Progenitor cell of endocrine pancreas (in vitro differentiated cells): ENCODE measurements around the gene HSD17B10. TPM values are rescaled to one million over a fixed set of nuclear protein-coding genes. Genes with fewer than 3 reads are reported as not detected.

Experiments used
- DNase-seq: peaks from one replicate; pipeline ENCODE4 v3.0.0; 2021; ENCODE audit warnings: low spot score; ENCODE audit not compliant: unreplicated experiment
- H3K27ac Mint-ChIP-seq: 2 replicates; pipeline ENCODE4 v1.8.0; 2021; ENCODE audit warnings: mild to moderate bottlenecking, moderate library complexity, mixed read lengths
- H3K27me3 Mint-ChIP-seq: 2 replicates; pipeline ENCODE4 v1.8.0; 2021; ENCODE audit warnings: mixed read lengths
- H3K36me3 Mint-ChIP-seq: 2 replicates; pipeline ENCODE4 v1.8.0; 2022; ENCODE audit warnings: mixed read lengths; ENCODE audit not compliant: insufficient read depth
- H3K4me1 Mint-ChIP-seq: 2 replicates; pipeline ENCODE4 v1.8.0; 2021; ENCODE audit warnings: low read depth, mixed read lengths
- H3K4me3 Mint-ChIP-seq: 2 replicates; pipeline ENCODE4 v1.8.0; 2021; ENCODE audit warnings: low read depth, mild to moderate bottlenecking, moderate library complexity, mixed read lengths
- H3K9me3 Mint-ChIP-seq: 2 replicates; pipeline ENCODE4 v1.8.0; 2021; ENCODE audit warnings: low read depth, mixed read lengths
- microRNA-seq: library from miRNA; unstranded; fragments of <30 nt; microRNA quantifications from one replicate; pipeline ENCODE4 v1.1.0, GENCODE V29; 2020; ENCODE audit warnings: borderline number of aligned reads; ENCODE audit not compliant: unreplicated experiment
- total RNA-seq: library from RNA; stranded (reverse); gene quantifications from 2 replicates; pipeline ENCODE4 v1.2.1, GENCODE V29; 2021
- TF ChIP-seq, protein P1 (sequence below): fragments of 200-600 bp; sonication (generic); IDR thresholded peaks from one replicate; pipeline ENCODE4 v1.5.0; 2021; ENCODE audit warnings: antibody characterized with exemption, mild to moderate bottlenecking; ENCODE audit not compliant: unreplicated experiment

HSD17B10 gene
- total RNA-seq, 1 donor from 2014 or later: 92.3 TPM

DNA sequence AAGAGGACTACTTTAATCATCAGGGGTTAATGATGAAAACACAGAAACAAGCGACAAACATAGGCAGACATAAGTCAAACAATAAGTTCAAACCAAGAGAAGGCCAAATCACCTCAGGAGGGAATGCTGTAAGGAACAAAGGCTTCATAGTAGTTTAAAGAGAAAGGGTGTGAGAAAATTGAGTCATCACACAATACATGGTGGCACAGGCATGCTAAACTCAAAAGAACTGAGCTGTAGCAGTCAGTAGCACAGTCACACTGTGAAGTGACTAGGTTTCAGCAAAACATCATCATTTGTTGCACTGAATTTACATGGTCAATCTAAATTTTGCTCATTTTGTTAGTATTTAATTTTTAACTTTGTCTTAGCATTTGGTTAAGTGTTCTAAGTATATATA, 36.0 kb downstream of the HSD17B10 start:
- no peak for DNase-seq
- Mint-ChIP-seq H3K27ac (no peak overlapping the region), H3K27me3 (no peaks in the 10 kb centered on the region), H3K4me1 (no peaks in the 10 kb centered on the region), H3K9me3 (peaks cover 18% of the 10 kb centered on the region), H3K4me3 (no peak overlapping the region), H3K36me3 (peaks cover 17% of the 10 kb centered on the region)
- TF ChIP-seq, protein P1, sequence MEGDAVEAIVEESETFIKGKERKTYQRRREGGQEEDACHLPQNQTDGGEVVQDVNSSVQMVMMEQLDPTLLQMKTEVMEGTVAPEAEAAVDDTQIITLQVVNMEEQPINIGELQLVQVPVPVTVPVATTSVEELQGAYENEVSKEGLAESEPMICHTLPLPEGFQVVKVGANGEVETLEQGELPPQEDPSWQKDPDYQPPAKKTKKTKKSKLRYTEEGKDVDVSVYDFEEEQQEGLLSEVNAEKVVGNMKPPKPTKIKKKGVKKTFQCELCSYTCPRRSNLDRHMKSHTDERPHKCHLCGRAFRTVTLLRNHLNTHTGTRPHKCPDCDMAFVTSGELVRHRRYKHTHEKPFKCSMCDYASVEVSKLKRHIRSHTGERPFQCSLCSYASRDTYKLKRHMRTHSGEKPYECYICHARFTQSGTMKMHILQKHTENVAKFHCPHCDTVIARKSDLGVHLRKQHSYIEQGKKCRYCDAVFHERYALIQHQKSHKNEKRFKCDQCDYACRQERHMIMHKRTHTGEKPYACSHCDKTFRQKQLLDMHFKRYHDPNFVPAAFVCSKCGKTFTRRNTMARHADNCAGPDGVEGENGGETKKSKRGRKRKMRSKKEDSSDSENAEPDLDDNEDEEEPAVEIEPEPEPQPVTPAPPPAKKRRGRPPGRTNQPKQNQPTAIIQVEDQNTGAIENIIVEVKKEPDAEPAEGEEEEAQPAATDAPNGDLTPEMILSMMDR: no peak

DNA sequence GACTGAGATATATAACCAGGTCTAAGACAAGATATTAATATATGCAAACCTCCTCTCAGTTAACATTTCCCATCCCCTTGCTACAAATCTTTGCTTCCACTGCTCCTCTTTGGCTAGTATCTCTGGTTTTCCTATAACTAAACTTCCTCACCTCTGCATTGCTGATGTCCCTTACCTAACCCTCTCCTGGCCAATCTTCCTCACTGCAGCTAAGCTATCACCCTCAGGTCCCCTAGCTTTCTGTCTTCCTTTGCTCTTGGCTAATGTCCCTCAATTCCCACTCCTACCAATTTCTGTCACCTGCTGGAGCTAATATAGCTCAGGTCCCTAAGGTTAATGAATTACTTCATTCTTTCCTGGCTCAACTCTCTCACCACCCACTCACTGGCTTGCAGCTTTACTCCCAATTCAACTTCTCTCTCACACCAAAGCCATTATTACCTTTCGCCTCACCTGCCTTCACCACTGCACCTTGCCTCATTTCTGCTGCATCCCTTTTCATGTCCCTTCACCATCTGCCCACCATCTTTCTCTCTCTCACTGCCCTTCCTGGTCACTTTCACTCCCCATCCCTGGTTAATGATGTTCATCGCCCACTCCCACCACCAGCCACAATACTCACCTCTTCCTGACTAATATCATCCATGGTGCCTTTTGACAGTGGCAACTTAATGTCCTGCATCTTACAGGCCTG, 38.4 kb downstream of the HSD17B10 start:
- Mint-ChIP-seq H3K4me3 (no peak overlapping the region), H3K9me3 (peaks cover 22% of the 10 kb centered on the region), H3K27me3 (no peaks in the 10 kb centered on the region), H3K4me1 (no peaks in the 10 kb centered on the region), H3K27ac (no peak overlapping the region), H3K36me3 (peaks cover 17% of the 10 kb centered on the region)
- no peak for DNase-seq
- TF ChIP-seq, protein P1: no peak

DNA sequence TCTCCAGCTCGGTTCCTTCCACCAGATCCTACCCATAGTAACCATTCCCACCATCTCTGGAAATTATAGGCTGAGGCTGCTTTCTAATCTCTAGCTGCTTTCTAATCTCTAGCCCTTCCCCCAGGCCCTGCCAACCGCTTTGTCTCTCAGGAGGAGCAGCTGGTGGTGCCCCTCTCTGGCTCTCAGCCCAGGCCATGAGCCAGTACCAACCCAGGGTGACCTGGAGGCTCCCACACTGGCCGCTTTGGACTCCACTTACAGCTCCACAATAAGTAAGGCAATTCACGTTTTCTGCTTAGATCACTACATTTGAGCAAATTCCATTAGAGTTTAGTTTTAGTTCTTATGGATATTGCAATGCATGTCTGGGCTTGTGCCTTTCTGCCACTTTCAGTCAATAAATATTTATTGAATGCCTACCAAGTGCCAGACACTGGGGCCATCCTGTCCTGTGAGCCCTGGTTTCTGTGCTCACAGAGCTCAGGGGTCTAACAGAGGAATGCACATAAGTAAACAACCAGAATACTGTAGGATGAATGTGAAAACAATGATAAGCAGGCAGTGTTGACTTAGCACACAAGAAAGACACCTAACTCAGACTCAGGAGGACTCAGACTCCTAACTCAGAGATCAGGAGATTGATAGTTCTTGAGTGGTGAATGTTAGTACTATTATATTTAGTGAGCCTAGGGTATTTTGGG, 50.6 kb downstream of the HSD17B10 start:
- Mint-ChIP-seq H3K4me1 (peaks cover 10% of the 10 kb centered on the region), H3K27me3 (no peaks in the 10 kb centered on the region), H3K4me3 (no peak overlapping the region), H3K9me3 (peaks cover 22% of the 10 kb centered on the region), H3K36me3 (peaks cover 16% of the 10 kb centered on the region), H3K27ac (peak overlapping the region; percentile 84)
- DNase-seq: no peak
- TF ChIP-seq, protein P1: no peak

Small RNA genes lying within 50 kb of the gene (microRNA-seq; reads per million reads assigned to microRNA genes)
- not detected for gene MIR6857

Other genes starting within 250 kb of the HSD17B10 start
- gene KDM5C, start 209.2 kb downstream of the HSD17B10 start, total RNA-seq: 109 and 112 TPM in 2 replicates
- gene IQSEC2, start 152.8 kb downstream of the HSD17B10 start, total RNA-seq: 15.1 and 18.1 TPM in 2 replicates
- 72.5 and 75.5 TPM in 2 replicates for gene SMC1A, start 11.7 kb downstream of the HSD17B10 start, total RNA-seq
- 3.2 and 3.4 TPM in 2 replicates for gene RIBC1, start 11.5 kb downstream of the HSD17B10 start, total RNA-seq